Suppressor macrophage treated with lipopolysaccharide for 4 hours (primary cell): Measurements from ENCODE around the gene CDKN2D.

Source experiments
- DNase-seq: peaks from one replicate; pipeline ENCODE4 v3.0.0-alpha.2; 2020

Gene CDKN2D

GRCh38 chr19:10568826-10569651 lies at the start of gene CDKN2D:
Gene CDKN2D, minus strand, starts transcription at chr19:10568979. Its CDS starts 326 bp downstream, at chr19:10568653.
- peak; percentile 100 for DNase-seq

GRCh38 chr19:10617409-10618121 lies 48.8 kb upstream of the CDKN2D start:
- no peak for DNase-seq

- DNase-seq = no peak
Observed at GRCh38 chr19:10615429-10616023, 46.7 kb upstream of the CDKN2D start.

- no peak for DNase-seq
Observed at GRCh38 chr19:10612499-10613119, 43.8 kb upstream of the CDKN2D start.

GRCh38 chr19:10611907-10612306 lies 43.1 kb upstream of the CDKN2D start:
- no peak for DNase-seq

DNA sequence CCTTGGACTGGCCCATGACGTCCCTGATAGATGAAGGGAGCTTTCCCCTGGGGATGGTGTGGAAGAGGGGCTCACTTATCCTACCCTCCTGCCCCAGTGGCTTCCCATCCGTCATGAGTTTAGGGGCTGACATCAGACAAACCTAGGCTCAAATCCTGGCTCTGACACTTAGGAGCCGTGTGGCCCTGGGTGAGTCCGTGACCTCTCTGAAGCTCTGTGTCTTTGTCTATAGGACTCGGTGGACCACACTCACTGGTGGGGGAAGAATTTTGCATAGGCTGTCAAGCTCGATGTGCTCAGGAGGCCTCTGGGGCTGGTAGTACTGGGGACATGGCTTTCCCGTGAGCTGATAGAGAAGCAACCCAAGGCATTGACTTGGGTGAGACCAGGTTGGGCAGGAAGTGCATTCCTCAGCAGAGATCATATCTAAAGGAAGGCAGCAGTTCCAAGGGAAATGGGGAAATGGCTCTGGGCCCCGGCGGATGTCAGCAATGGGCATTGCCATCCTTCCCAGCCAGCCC lies 35.7 kb upstream of the CDKN2D start:
- DNase-seq = peak; percentile 35

DNA sequence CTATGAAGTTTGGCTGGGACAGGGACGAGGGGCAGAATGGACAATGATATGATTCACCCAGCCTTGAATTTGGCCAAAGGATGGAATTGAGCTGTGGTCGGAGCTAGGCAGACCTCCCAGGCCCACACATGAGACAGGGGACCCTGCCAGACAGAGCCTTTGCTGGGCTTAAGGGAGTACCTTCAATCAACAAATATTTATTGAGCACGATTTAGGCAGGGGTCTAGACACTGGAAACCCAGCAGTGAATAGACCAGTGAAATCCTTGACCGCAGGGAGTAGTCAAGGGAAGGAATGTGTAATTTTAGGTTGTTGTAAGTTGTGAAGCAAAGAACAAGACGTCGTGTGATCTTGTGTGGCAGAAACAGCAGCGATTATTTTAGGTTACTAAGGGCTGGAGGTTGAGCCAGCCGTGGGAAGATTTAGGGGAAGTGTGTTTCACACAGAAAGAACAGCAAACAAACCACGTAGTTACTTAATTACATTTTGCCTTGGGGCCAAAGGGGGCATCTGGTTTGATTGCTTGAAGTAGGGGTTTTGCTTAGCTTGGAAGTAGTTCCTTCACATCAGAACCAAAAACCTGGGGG lies 35.2 kb upstream of the CDKN2D start:
- peak; percentile 89 for DNase-seq

GRCh38 chr19:10603084-10603872 lies 34.5 kb upstream of the CDKN2D start:
- no peak for DNase-seq

GRCh38 chr19:10602330-10603083 lies 33.7 kb upstream of the CDKN2D start:
- DNase-seq = peak; percentile 90

GRCh38 chr19:10601999-10602329 lies 33.2 kb upstream of the CDKN2D start:
- DNase-seq = no peak

GRCh38 chr19:10600149-10600548 lies 31.4 kb upstream of the CDKN2D start:
- no peak for DNase-seq

DNA sequence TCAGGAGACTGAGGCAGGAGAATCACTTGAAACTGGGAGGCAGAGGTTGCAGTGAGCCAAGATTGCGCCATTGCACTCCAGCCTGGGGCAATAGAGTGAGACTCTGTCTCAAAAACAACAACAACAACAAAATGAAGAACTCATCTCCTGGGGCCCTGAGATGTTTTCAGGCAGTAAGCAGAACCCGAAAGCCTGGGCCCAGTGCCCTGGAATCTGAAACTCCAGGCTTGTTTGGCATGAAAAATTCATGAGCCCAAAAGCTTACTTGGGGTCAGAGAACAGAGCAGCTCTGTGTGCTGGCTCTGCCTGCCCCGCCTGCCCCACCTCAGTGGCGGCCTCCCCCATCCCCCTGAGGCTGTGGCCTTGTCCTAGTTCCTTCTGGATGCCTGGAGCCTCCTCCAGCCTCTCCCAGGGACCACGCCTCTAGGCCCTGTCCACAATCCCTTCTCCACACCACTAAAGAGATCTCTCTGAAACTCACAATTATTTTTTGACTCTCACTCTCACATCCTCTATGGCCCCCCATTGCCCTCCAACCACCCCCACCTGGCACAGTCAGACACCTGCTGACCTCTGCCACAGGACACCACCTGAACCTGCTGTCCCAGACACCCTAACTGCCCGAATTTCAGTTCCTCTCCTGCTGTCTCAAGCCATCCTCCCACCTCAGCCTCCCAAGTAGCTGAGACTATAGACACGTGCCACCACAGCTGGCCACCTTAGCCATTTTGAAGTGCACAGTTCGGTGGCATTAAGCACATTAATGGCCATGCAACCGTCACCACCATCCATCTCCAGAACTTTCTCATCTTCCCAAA lies 25.2 kb upstream of the CDKN2D start:
- peak; percentile 47 for DNase-seq

DNA sequence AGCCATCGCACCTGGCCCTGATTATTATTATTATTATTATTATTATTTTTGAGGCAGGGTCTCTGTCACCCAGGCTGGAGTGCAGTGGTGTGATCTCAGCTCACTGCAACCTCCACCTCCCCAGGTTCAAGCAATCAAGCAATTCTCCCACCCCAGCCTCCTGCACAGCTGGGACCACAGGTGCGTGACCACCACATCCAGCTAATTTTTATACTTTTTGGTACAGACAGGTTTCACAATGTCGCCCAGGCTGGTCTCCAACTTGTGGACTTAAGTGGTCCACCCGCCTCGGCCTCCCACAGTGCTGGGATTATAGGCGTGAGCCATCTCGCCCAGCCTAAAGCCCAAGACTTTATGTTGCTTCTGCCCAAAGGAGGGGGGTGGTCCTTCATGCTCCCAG lies 24.4 kb upstream of the CDKN2D start:
- DNase-seq = no peak

DNA sequence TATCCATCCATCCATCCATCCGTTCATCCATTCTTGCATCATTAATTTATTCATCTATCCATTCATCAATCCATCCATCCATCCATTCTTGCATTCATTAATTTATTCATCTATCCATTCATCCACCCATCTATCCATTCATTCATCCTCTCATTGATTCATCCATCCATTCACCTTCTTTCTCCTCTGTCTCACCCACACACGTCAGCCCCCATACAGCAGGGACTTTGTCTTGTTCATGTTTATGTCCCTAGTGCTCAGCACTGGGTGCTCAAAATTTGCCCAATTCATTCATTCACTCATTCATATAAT lies 19.0 kb upstream of the CDKN2D start:
- no peak for DNase-seq

GRCh38 chr19:10587022-10587838 lies 18.5 kb upstream of the CDKN2D start, which contains the start of gene AP1M2:
Gene AP1M2, minus strand, starts transcription at chr19:10587312. Its CDS starts 81 bp downstream, at chr19:10587231.
- DNase-seq = no peak

- no peak for DNase-seq
Observed at GRCh38 chr19:10586396-10586795, 17.6 kb upstream of the CDKN2D start.

DNA sequence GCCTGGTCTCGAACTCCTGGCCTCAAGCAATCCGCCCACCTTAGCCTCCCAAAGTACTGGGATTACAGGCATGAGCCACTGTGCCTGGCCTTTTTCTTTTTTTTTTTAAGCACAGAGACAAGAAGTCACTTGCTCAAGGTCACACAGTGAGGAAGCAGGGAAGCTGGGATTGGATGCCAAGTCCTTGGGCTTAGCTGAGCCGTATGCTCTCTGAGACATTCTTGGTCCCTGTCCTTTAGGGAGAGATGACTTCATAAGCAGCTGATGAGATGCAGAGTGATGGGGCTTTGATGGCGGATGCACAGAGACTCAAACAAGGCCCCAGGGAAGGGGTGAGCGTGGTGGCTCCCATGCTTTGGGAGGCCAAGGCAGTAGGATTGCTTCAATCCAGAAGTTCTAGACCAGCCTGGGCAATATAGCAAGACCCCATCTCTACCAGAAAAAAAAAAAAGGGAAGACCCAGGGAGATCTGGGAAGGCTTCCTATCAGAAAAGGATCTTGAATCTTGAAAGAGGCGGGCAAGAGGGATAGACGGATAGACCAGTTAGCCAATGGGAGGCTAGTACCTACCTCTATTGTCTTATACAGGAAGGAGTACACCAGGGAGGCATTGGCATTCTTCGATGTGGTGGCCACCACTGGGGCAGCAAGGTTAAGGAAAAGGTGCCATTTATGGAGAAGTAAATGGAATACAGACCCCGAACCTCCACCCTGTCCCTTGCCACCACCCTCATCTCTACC lies 14.4 kb upstream of the CDKN2D start:
- peak; percentile 42 for DNase-seq

DNA sequence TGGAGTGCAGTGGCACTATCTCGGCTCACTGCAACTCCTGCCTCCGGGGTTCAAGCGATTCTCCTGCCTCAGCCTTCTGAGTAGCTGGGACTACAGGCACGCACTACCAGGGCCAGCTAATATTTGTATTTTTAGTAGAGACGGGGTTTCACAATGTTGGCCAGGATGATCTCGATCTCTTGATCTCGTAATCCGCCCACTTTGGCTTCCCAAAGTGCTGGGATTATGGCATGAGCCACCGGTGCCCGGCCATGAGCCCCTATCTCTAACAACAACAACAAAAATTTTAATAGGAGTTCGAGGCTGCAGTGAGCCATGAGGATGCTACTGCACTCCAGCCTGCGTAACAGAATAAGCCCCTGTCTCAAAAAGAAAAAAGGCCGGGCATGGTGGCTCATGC lies 13.3 kb upstream of the CDKN2D start:
- no peak for DNase-seq
